Measurements from ENCODE around the gene RBM7.

Gene RBM7

DNA sequence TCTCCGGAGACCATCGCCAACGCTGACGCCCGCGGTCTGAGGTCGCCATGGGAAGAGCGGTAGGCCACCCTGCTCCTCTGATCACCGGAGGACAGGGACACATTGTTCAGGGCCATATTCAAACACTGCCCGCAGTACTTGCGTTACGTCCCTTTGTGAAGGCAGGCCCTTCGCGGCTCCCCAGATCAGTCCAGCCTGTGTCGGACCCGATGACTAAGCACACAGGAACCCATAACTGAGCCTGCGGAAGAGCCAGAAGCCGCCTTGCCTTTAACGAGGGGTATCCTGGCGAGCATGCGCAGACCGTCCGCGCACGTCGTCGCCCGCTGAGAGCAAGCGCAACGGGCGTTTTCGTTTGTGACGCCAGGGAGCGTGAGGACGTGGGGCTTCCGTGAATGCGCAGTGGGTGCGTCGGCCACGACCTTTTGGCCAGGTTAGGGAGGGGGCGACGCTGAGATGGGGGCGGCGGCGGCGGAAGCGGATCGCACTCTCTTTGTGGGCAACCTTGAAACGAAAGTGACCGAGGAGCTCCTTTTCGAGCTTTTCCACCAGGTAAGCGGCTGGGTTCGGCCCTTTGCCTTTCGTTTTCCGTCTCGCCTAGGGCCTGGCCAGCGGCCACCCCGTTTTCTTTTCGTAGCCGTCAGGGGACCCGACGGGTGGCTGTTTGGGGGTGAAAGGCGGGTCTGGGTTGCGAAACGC, at the start of gene RBM7, which contains the start of gene C11orf71:
Gene RBM7 (plus strand): TSS at position 451 of the 699 bp plus-strand sequence. CDS start 6 bp downstream, at position 457.
Gene C11orf71 (minus strand): TSS at position 296 of the 699 bp plus-strand sequence. CDS start 180 bp downstream, at position 116.
- peak; percentile 96 for DNase-seq (ENCODE audit: low spot score)
- FAIRE-seq: peak; percentile 84

DNA sequence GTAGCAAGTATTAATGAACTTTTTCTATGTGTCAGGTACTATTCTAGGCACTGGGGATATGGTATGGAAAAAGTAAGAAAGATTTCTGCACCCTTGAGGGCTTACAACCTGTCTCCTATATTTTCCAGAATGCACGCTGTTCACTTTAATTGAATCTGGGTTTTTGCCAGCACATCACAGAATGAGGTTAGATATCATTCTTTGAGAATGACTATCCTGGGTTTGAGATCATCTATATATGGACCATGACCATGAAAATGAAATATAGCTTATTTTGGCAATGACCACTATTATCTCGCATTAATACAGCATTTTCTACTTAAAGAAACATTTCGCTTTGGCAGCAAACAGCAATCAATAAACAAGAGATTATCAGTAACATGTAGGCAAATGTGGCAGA, 47.0 kb upstream of the RBM7 start:
- DNase-seq (ENCODE audit: low spot score) (peak; percentile 19), FAIRE-seq (no peak)

DNA sequence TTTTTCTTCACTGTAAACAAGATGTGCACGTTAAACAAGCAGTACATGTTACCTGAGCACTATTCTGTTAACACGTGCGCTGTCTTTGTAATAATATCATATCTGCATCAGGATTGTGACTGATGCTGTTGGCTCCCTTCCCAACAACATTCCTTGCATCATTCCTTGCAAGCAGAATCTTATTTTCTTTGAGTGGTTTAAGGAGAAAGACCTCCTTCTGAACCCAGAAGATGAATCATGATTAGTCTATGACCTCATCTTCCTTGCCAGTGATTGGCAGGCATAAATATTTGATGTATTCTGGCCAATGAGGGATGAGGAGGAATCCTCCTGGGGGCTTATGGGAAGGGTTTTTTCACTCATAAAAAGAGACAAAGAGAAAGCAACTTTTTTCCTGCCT, 46.4 kb upstream of the RBM7 start:
- peak; percentile 87 for FAIRE-seq
- peak; percentile 91 for DNase-seq (ENCODE audit: low spot score)

- DNase-seq (ENCODE audit: low spot score): peak; percentile 48
- no peak for FAIRE-seq
These were observed 41.8 kb upstream of the RBM7 start for GRCh38 chr11:114358716-114359115.

DNA sequence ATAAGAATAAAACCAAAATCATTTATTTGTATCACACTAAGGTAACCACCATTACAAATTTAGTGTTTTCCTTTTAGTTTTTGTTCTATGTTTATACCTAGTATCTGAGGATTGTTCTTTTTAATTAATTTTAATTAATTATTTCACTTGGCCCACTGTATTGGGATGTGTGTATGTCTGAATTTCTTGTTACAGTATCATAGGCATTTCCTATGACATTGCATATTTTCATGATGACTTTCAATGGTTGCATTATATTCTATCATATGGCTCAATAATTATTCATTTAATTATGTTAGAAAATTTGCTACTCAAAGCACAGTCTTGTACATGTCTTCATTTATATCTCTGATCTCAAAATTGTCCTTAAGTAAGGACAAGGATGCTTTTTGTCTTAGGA, 41.1 kb upstream of the RBM7 start:
- no peak for DNase-seq (ENCODE audit: low spot score)
- FAIRE-seq: no peak

DNA sequence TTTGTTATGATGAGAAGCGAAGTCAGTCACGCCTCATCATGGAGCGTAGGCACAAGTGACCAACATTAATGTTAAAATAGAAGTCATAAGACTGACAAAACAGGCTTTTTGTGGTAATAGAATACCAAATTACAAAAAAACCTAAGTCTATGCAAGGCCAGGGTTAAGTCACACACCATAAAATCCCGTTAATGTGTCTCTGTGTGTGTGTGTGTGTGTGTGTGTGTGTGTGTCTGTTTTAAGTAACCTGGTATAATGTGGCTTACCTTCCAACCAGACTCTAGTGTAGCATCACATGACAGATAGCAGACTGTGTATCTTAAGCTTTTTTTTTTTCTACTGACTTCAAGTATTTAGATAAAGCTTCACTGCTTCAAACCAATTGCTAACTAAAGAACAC, 38.1 kb upstream of the RBM7 start:
- FAIRE-seq (no peak), DNase-seq (ENCODE audit: low spot score) (no peak)

DNA sequence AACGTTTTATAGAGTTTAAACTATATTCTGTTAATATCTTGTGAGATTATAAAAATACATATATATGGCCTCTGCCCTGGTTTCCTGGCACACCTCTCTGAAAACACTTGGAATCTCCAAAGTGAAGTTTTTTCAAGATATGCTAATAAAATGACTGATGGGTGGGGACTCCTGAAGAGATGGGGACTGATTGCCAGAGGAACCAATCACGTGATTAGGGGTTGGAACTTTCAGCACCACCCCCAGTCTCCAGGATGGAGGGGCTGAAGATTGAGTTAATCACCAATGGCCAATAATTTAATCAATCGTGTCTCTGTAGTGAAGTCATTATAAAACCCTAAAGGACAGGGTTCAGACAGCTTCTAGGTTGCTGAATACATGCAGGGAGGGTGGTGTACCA, 37.5 kb upstream of the RBM7 start:
- FAIRE-seq: no peak

GRCh38 chr11:114366331-114367243, 33.9 kb upstream of the RBM7 start:
- FAIRE-seq (peak; percentile 87), DNase-seq (ENCODE audit: low spot score) (peak; percentile 93)

More for the DNA sequence above, 37.5 kb upstream of the RBM7 start:
- DNase-seq (ENCODE audit: low spot score): no peak

DNA sequence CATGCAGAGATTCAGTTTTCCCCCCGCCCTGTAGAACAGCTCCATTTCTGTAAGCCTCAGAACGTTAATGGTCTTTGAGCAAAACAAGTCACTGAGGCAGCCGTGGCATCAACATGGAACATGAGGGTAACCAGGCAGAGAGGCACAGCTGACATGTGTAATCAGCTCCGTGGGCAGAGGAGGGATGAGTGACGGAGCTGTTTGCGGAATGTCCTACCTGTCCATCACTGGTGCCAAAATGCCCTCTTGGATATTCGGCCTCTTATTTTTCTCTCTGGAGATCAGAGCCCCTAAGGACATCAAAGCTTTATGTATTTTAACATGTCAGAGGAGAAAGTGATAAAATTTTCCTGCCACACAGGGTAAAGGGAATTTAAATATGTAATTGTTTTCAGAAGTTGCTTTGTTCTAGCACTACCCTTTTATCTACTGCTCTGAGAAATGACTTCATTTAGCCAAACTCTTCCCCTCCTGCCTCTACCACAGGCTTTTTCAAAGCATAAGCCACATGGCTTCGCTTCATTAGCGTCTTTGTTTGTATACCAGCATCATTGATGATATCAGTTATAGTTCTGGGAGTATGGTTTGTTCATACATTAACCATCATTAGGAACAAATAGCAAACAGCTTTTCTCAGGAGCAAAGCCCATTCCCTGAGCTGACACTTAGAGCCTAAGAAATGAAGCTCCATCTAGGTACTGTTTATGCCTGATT, 33.1 kb upstream of the RBM7 start:
- DNase-seq (ENCODE audit: low spot score) (peak; percentile 76), FAIRE-seq (no peak)

- DNase-seq (ENCODE audit: low spot score) (no peak), FAIRE-seq (no peak)
These were observed 31.4 kb upstream of the RBM7 start for GRCh38 chr11:114368918-114369680.

GRCh38 chr11:114375052-114375451, 25.4 kb upstream of the RBM7 start:
- FAIRE-seq (no peak), DNase-seq (ENCODE audit: low spot score) (no peak)

DNA sequence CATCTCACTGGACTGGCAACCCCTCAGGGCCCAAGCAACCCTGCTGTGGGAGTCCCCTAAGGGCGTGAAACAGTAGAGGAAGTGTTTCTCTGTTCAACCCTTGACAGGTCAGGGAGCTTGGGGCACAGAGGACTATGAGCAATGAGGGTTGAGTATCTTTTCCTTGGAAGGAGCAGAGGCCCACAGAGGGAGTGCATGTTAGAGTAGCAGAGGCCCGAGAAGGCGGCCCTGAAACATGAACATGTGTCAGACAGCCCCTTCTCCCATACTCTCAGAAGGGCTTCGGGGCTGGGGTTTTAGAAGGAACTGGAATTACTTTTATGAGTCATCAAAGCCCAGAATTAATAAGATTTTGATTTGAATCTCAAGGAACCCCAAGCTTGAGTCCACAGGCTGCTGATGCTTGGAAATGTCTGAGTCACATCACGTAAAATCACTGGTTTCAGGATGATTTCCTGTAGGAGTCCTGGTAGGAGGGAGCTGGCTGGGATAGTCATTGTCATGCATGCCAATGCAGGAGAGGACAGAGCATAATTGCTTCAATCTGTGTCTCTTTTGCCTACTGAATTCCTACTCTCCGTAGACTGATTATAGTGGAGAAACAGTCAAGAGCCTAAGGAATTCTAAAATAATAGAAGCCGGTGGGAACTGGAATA, 22.7 kb upstream of the RBM7 start:
- FAIRE-seq (peak; percentile 61), DNase-seq (ENCODE audit: low spot score) (peak; percentile 64)

GRCh38 chr11:114379394-114380069, 20.9 kb upstream of the RBM7 start:
- no peak for FAIRE-seq
- no peak for DNase-seq (ENCODE audit: low spot score)

DNA sequence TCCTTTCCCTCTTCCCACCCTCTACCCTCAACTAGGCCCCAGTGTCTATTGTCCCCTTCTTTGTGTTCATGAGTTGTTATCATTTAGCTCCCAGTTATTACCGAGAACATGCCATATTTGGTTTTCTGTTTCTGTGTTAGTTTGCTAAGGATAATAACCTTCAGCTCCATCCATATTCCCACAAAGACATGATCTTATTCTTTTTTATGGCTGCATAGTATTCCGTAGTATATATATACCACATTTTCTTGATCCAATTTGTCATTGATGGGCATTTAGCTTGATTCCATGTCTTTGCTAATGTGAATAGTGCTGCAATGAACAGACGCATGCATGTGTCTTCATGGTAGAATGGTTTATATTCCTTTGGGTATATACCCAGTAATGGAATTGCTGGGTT, 18.0 kb upstream of the RBM7 start:
- DNase-seq (ENCODE audit: low spot score) (no peak), FAIRE-seq (no peak)

GRCh38 chr11:114384487-114384886, 16.0 kb upstream of the RBM7 start:
- DNase-seq (ENCODE audit: low spot score) (peak; percentile 72), FAIRE-seq (peak; percentile 57)

GRCh38 chr11:114386131-114386530, 14.3 kb upstream of the RBM7 start:
- DNase-seq (ENCODE audit: low spot score) (no peak), FAIRE-seq (no peak)

DNA sequence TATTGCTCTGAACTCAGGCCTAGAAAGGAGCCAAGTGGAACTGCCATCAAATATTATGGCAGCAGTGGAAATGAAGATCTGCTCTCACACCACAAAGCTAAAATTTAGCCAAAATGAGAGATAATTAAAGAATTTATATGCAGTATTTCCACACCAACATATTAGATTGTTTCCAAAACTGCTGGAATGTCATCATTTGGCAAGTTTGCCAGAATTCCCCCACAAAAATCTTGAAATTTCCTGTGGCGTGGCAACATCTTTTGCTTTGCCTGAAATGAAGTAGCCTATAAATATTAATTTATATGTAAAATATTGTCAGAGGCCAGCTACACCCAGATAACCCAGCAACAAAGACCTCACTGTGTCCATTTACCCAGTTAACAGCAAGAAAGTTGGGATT, 13.9 kb upstream of the RBM7 start:
- DNase-seq (ENCODE audit: low spot score) (no peak), FAIRE-seq (no peak)

GRCh38 chr11:114392735-114393667, 7.5 kb upstream of the RBM7 start:
- no peak for FAIRE-seq
- no peak for DNase-seq (ENCODE audit: low spot score)

DNA sequence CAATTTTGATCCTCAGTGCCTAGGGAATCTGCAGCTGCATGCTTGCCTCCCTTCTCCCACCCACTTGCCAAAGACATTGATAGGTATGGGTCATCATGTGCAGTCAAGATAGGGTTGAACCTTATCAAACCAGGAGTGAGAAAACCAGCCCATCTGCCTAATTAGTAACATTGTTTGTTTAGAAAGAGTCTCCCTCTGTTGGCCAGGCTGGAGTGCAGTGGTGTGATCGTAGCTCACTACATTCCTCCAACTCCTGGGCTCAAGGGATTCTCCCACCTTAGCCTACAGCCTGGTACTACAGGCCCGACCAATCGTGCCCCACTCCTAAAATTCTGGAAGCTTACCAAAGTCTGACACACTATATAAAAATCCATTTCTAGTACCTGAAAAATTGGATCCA, 4.7 kb upstream of the RBM7 start:
- FAIRE-seq (no peak), DNase-seq (ENCODE audit: low spot score) (no peak)

Data from RCC 7860 (cell line).